ENCODE data around the gene ZFPM1.

- TF ChIP-seq POLR2A (IDR thresholded peaks at IDR 0.05) (no peak), CTCF (IDR thresholded peaks at IDR 0.05) (no peak)
These were observed 59.9 kb downstream of the ZFPM1 start for GRCh38 chr16:88512728-88513696.
